Ovary (tissue), 3 donors: ENCODE measurements around the gene IL5RA.

ENCODE experiments used
- CTCF ChIP-seq, 3 donors: fragments of 450-650 bp in 2 of 3; fragments of 200-600 bp in 1 of 3; IDR thresholded peaks; one replicate each; pipeline versions ENCODE4 v1.5.1 to v1.8.0; 2016 to 2022; ENCODE audit warnings: antibody characterized with exemption in 3 of 3, mild to moderate bottlenecking in 1 of 3
- POLR2A ChIP-seq: fragments of 450-650 bp; IDR thresholded peaks from one replicate; pipeline ENCODE4 v1.6.1; 2017; ENCODE audit warnings: antibody characterized with exemption, mild to moderate bottlenecking, moderate library complexity
- donor health status: DM: no; HTN: no; CAD: no.

- TF ChIP-seq CTCF (IDR thresholded peaks at IDR 0.05) (no peak), POLR2A (no peak)
Observed at GRCh38 chr3:3145831-3146230, 35.7 kb upstream of the IL5RA start.
